HS-27A (cell line): ENCODE data around the gene SS18L1.
"Not testable (repeated sequence)": the region's sequence is repeated elsewhere in the genome, so short reads cannot be mapped to it uniquely, and the experiment has no call there.

ENCODE experiments used
- DNase-seq: peaks from one replicate; pipeline ENCODE4 v3.0.0-alpha.2; 2012; ENCODE audit warnings: low read depth, missing footprints

Gene SS18L1

DNA sequence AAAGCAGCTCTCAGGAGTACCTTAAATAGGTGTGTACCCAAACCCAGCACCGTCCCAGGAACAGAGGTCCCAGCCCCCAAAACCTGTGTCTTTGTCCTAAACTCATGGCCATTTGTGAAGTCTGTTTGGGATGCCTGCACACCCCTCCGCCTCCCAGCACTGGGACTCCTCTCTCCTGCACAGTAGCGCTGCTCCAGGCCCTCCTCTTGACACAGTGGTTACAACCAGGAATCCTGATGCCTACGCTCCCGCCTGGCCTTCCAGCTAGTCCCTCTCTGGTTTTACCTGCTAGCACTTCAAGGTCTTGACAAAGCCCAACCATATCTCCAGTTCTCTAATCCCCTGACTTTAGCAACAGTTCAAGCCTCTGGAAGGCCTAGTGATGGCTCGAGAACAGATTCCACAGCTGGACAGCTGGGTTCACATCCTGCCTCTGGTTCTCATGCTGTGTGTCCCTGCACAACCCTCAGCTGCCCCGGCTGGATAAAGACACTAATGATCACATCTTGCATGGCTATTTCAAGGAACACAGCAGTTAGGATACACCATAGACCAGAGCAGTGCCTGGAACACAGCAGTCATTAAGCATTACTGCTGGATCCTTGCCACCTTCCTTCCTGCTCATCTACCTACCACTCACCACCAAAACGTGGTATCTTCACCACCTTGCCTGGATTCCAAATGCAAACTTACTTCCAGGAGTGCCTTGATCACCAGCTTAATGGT, 5.9 kb upstream of the SS18L1 start:
- DNase-seq = no peak

DNA sequence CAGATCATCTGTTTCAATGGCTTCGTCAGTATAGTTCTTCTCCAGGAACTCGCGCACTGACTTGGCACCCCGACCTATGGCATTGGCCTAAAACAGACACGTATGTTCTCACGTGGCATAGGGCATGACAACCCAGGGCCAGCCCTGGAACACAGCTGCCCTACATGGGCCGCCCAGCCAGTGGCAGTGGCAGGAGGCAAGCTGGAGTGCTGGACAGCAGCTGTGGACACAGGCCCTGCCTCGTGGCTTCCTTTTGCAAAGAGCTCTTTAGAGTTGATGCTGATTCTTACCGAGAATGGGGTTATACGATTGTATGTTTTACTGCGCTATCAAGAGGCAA, 5.4 kb upstream of the SS18L1 start:
- no peak for DNase-seq

DNA sequence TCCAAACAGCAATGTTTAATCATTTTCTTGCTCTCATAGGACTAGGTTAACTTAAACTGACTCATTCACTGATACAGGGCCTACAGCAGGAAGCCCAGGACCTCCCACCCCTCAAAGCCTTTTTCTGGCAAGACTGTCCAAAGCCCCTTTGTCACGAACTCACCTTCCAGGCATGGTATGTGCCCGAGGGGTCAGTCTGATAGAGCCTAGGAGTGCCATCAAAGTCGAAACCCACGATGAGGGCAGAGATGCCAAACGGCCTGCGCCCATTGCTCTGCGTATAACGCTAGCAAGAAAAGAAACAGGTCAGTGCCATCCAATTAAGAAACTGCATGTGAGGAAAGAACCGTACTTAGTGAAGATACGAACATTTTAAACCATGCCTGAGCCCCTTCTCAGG, 4.7 kb upstream of the SS18L1 start:
- DNase-seq = no peak

DNA sequence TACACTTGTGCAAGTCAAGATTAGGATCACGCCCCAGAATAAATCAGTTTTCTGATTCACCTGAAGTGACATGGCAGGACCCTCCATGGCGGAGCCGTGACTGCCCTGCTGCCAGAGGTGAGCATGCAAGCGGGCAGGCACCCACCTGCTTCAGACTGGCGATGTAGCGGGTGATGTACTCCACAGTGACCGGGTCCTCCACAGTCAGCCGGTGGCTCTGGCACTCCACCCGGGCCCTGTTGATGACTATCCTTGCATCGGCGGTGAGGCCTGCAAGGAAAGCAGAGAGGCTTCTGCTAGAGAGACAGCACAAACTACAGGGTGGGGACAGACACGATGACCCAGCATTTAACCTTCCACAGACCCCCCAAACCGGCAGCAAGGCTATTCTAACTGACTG, 3.9 kb upstream of the SS18L1 start:
- no peak for DNase-seq

DNA sequence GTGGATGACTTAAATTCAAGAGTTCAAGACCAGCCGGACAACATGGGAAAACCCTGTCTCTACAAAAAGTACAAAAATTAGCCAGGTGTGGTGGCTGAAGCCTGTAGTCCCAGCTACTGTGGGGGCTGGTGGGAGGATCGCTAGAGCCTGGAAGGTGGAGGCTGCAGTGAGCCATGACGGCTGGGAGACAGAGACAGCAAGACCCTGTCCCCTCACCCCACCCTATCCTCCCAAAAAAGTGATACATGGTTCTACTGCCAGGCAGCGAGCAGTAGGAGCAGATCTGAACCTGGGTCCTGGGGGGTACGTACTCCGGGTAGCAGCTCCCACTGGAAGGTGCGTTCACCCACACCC, 2.5 kb upstream of the SS18L1 start:
- no peak for DNase-seq

DNA sequence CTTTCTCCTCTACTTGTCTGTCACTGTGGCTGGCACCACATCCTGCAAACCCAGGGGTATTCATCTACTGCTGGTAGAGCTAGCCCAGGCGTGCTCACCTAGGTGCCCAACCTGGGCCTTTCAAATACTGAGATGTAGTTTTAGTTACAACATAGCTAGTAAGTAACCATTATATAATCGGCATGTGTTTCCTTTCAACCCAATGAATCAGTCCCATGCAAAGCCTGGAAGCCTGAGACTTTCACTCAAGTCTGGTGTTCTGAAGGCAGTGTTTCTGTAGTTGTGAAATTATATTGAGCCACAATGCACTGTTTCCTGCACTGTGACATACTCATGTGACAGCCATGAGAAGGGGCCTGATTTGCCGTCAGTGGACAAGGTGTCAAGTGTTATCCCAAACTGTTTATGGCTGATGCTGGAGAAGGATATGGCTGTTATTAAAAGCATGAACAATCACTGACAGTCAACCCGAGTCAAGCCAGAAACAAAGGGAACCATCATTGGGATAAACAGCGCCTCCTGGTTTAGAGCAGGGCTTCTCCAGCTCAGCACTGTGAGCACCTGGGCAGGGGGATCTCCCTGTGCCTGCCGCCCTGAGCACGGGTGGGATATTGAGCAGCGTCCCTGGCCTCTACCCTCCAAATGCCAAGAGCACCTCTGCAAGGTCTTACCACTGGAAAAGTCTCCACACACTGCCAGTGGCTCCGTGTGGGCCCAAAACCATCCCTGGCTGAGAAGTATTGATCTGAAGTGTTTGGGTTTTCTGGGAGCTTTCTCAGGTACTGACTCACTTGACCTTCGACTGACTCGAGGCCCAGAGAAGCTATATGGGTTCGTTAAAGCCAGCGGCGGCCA, 1.9 kb upstream of the SS18L1 start:
- no peak for DNase-seq

DNA sequence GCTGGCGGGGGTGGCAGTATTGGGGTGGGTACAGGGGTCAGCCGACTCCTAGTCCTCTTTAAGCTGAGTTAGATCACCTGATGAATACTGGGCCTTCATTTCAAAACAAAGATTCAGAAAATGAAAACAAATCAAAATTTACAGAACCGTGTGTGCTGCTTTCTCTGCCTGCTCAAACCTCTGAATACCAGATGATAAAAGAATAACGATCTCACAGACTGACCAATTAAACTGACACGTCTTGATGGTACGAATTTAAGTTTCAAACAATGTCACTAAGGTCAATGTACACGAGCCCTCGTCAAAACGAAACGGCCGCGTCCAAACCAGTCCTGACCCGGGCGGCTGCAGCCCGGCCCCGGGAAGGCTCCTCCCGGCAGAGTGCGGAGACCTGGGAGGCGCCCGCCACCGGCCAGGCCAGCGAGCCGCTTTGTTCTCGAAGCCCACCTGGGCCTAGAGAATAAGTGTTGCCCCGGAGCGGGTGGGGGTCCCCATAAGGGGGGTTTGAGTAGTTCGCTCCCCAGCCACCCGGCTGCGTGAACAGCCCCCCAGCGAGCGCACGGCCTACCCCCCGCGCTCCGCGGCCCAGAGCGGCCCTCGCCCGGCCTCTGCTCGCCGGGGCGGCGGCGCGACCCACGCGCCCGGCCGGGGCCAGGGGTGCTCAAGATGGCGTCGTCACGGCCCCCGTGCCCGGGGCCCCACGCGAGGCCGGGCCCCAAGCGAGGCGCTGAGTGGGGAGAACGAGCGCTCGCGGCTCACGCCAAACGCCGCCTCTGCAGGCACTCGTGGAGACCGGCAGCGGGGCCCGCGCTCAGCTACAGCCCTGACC, 1.1 kb upstream of the SS18L1 start:
- no peak for DNase-seq

DNA sequence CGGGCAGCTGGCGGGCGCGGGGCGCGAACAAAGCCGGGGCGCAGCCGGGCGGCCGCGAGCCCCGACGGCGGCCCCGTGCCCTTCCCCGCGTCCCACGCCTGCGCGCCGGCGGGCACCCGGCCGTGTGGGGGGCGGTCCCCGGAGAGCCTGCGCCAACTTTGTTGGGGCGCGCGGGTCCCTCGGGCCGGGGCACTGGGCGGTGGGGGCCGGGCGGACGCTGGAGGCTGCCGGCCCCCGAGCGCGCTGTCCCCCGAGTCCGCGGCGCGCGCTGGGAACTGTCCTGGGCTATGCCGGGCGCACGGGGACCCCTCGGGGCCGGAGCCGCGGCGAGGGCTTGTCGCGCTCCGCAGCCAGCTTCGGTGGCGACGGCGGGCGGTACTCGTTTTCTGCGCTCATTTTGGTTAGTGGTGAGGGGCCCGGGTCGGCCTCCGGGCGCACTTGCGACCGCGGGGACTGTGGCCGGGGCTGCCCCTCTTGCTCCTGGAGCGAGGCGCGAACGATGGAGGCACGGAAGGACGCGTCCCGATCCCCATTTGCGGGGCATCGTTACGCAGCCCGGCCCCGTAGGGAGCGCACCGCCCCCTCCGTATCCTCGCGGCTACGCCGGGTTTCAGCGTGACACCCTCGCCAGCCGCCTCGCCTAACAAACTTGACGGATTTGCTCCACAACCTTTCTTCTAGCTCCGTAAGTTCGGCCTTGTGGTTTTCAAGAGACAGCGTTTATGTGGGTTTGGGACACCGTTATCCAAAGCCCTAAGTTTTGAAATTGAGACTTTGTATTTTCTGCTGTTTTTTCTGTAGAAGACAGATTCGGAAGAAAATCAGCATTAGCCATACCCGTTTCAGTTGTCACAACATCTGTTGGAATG, 622 bp downstream of the SS18L1 start:
- no peak for DNase-seq

DNA sequence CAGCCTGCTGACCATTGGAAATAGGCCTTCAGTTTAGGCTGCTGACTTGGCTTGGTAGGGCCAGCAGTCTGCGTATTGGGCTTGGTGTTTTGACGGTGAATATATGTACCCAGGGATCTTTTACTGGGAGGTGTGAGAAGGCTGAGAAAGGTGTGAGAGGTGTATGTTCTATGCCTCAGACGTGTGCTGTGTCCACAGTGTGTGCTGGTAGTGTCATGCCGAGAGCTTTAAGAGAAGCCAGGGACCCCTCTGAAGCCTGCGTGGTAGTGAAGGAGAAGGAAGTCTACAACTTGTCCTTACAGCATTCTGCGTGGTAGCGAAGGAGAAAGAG, 2.1 kb downstream of the SS18L1 start:
- no peak for DNase-seq

DNA sequence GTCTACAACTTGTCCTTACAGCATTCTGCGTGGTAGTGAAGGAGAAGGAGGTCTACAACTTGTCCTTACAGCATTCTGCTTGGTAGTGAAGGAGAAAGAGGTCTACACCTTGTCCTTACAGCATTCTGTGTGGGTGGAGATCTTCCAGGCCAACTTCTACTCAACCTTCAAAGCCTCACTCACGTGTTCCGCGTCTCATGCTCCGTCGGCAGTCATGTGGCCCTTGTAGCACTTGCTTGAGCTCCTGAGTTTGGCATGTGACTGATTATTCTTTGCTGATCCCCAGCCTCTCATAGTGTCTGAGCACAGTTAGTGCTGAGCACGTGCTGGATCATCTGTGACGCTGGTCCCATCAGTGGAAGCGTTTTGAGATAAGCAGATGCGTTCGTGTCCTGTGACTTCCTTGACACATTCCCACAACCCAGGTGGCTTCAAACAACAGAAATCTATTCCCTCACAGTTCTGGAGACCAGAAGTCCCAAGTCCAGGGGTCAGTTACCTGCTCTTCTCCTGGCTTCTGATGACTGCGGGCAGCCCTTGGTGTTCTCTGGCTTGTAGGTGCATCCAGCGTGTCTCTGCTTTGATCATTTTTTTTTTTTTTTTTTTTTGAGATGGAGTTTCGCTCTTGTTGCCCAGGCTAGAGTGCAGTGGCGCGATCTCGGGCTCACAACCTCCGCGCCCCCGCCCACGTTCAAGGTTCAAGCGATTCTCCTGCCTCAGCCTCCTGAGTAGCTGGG, 2.6 kb downstream of the SS18L1 start:
- DNase-seq = no peak

DNA sequence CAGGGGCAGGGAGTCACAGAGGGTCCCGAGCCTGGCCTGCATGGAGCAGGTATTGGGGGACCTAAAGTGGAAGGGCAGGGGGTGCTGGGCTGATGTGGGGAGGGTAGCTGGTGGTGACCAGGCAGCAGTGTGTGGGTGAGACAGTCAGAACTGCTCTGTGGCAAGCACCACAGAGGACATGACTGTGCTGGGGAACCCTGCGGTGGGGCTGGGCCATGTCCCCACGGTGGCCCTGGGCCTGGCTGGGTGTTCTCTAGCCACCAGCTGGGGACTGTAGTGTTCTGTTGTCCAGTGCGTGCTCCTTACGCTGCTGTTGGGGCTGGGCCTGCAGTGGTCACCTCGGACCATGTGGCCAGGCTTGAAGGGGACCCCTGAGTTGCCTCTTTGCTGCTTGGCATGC, 3.6 kb downstream of the SS18L1 start:
- DNase-seq = no peak

DNA sequence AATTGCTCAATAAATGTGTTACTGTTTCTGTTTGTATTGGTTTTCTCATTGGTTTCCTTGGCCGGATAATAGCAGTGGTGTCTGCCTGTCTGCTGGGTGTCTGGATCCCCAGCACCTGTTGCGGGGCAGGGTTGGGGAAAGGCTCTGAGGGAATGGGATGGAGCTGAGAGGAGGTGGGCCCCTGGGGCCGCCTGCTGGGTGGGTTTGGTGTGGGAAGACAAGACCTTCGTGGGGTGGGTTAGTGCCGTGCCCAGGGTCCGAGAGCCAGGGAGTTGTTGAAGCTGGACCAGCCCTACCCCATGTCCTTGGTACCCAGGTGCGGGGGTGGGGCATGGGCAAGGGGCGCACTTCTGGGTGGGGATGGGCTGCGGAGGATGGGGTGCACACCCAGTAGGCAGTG, 4.0 kb downstream of the SS18L1 start:
- no peak for DNase-seq

DNA sequence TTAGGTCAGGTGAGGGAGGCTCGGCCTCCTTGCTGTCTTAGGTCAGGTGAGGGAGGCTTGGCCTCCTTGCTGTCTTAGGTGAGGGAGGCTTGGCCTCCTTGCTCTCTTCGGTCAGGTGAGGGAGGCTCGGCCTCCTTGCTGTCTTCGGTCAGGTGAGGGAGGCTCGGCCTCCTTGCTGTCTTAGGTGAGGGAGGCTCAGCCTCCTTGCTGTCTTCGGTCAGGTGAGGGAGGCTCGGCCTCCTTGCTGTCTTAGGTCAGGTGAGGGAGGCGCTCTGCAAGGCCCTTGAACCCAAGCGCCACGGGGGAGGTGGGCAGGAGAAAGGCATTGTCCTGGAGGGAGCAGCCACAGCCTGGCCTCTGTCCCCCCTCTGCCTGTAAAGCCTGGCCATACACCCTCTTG, 4.8 kb downstream of the SS18L1 start:
- DNase-seq = not testable (repeated sequence)

DNA sequence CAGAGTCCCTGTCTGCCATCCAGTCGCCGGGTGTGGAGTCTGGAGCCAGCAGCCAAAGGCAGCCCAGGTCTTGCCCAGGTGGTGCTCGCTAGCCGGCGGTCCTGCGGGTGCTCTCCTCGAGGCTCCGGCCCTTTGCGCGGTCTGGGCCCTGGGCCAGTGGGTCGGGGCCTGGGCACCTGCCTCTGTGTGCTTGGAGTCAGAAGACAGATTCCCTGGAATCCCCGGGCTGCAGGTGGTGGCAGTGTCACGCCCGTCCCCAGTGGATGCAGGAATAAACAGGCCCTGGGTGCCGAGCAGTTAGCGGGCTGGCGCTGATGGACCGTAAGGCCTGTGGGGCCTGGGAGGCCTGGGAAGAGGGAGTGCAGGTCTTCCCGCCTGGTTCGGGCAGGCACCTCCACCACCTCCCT, 5.3 kb downstream of the SS18L1 start:
- DNase-seq = no peak

DNA sequence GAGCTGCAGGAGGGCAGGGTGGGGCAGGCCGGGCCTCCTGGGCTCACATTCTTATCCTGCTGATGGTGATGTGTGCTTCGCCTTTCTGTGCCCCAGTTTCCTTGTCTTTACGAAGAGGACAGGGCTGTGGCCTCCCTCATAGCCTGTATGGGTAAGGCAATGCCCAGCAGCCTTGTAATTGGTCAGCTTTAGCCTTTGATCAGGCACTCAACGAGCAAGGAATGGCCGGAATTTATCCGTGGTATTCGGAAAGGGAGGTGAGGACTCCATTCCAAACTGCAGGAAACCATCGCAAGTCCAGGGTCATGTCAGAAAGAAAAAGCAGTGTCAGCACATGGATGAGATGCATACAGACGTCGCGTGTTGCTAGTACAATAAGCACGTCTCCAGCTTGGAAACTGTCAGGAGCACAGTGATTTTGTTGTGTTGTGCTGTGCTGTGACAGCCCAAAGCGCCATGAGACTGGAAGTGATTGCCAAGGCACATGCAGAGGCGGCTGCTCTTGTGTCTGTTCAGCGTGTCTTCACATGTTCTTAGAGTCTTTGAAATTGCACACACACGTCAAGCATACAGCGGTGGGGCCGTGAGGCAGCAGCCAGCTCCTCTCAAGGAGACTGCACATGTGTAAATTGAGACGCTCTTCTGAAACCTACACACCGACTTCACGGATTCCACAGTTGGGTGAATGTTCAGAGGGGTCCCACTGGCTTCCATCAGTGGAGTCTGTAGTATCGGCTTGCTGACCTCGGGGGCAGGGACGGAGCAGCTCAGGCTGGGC, 6.2 kb downstream of the SS18L1 start:
- no peak for DNase-seq

DNA sequence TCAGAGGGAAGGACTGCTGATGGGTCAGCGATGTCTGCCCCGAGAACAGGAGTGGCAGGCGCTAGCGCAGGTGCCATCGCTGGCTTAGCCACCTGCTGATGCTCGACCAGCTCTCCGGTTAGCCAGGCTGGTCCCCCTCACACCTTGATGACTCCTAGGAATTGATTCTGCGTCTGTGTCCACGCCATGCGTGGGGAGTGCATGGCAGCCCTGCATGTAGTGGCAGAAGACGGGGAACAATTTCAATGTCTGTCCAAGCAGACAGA, 6.7 kb downstream of the SS18L1 start:
- DNase-seq = no peak

DNA sequence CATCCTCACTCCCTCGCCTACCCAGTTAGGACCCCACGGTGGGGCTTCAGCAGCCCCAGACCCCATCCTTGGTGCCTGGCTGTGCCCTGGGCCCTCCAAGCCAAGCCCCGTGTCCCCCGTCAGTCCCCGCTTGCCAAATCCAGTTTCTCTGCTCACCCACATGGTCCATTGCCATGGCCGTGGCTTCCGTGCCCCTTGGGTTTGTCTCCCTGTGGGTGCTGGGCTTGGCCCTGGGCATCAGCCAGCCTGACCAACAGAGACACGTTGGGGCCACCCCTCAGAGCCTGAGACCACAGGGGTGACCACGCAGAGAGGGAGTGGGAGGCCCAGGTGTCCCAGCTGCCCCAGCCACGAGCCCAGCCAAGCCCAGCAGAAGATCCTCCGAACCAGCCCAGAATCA, 7.7 kb downstream of the SS18L1 start:
- DNase-seq = no peak

DNA sequence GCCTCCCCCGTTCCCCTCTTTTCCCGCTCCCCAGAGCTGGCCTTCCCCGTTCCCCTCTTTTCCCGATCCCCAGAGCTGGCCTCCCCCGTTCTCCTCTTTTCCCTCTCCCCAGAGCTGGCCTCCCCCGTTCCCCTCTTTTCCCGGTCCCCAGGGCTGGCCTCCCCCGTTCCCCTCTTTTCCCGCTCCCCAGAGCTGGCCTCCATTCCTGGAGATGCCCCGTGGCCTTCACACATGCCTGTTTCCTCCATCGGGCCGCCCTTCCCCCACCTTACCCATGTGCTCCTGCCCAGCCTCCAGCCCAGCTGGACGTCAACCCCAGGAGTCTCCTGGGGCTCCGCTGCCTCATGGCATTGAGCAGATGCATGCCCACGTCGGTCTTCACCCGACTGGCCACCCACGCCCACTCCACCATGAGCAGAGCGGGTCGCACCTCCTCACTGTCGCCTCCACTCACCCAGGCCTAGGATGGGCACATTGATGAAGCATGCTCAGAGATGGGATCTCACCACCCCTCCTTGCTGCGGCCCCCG, 8.3 kb downstream of the SS18L1 start:
- no peak for DNase-seq

DNA sequence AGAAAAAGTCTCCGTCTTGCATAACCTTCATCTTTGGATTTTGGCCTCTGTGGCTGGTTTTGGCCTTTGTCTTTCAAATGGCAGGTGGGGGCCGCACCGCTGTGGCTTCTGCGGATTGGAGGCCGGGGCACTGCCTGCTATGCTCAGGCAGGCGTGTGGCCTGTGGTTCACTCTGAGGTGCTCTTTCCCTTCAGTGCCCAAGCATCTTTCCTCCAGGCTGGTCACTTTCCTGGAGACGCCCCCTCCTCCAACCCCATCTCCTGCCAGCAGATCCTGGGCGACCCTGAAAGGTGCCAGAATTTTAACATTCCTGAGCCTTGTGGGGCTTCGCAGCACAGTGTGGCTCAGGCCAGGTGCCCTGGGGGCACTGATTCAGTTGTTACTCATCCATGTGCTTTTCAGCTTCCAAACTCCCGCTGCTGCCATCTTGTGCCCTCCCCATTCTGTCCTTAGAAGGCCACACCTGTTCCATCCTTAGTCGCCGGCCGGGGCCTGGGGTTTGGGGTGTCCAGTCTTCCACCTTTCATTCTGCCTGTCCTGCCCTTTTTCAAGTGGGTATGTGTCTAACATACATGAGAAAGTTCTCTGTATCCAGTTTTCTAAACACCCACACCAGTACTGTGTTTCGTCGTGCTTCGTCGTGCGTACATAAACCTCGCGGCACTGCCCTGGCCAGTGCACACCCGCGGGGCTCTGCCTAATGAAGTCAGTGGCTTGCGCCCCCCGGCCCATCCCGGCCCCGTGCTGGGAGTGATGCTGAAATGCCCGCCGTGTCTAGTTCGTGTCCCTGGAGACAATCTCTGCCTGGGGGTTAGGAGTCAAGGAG, 12.1 kb downstream of the SS18L1 start:
- DNase-seq = no peak

DNA sequence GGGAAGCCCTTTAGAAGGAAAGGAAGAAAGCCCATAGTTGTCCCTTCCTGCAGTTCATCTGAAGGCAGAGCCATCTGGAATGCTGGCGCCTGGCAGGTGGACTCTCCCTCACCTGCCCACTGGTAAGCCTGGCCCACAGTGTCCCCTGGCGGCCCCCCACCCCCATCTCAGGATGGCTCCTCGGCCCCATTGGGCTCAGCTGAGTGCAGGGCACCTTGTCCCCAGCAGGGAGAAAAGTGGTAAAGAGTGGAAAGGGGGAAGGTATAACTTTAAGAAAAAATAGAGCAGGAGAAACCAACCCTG, 12.6 kb downstream of the SS18L1 start:
- no peak for DNase-seq
